Stimulated activated CD4-positive, alpha-beta T cell treated with anti-CD3 and anti-CD28 coated beads, TNF-alpha, amount 100 ng/mL, for 24 hours (primary cell): ENCODE measurements around the gene SHH.
"Not testable (repeated sequence)": the region's sequence is repeated elsewhere in the genome, so short reads cannot be mapped to it uniquely, and the experiment has no call there.

Experiments used
- DNase-seq, 3 experiments: peaks; one replicate each; pipeline ENCODE4 v3.0.0-alpha.2; 2020; ENCODE audit warnings: low read depth in 3 of 3

Gene SHH

DNA sequence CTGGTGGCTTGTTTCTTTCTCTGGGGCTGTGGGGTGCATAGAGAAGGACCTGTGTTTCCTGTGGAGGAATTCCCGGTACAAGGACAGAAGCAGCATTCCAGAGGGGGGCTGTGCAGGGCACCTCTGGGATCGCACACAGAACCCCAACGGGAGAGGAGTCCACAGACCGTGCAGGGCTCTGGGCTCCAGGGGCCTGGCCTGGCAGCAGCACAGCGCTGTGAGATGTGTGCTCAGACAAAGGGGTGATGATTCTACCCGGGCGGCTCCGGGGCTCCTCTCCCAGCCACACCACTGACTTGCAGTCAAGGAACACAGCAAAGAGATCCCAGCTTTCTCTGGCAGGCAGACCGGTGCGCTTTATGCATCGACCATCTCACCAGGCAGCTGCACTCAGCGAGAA, 6.9 kb upstream of the SHH start:
- DNase-seq = no peak

DNA sequence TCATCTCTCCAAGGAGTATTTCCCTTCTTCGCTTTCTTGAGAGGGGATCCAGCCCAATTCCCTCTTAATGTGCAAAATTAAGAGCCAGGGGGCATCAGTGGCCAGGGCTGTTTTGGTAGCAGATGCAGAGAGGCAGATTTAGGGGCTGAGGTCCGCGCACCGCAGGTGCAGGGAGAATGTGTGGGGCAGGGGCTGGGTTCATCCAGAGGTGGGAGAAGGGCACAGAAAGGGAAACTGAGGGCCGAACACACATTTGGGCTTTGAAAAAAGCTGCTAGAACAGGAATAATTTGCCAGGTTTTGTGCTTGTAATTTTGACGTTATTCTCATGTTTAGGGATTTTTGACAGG, 6.5 kb upstream of the SHH start:
- DNase-seq = no peak

DNA sequence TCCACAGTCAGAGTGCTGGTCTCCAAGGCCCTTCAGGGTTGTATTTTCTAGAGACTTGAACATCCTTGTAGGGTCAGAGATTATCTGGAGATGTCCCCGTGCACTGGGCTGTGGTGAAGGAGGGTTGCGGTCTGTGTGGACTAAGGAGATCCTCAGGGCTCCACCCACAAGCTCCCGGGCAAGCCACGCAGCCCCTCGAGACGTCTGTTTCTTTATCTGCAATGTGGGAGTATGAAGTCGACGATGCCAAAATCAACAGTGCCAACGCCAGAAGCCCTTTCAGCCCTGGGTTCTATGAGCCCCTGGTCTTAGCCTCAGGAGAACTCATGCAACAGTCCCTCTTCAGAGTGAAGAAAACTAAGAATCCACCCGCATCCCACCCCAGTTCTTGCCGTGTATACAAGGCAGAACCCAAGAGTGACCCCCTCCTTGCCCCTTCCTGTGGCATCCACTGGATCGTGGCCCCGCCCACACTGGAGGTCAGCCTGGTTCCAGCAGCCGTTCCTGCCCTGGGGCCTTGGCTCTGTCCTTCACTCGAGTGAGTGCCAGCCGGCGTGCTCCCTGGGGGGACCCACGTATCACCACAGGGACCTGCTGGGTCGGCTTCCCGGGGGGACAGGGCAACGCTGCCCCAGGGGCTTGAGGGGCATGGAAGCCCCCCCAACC, 6.0 kb upstream of the SHH start:
- DNase-seq = no peak

DNA sequence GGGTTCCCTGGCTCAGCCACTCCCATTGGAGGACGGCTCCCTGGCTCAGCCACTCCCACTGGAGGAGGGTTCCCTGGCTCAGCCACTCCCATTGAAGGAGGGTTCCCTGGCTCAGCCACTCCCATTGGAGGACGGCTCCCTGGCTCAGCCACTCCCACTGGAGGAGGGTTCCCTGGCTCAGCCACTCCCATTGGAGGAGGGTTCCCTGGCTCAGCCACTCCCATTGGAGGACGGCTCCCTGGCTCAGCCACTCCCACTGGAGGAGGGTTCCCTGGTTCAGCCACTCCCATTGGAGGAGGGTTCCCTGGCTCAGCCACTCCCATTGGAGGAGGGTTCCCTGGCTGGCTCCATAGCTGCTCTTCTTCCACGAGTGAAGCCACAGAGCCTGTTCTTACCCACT, 5.3 kb upstream of the SHH start:
- not testable (repeated sequence) for DNase-seq

DNA sequence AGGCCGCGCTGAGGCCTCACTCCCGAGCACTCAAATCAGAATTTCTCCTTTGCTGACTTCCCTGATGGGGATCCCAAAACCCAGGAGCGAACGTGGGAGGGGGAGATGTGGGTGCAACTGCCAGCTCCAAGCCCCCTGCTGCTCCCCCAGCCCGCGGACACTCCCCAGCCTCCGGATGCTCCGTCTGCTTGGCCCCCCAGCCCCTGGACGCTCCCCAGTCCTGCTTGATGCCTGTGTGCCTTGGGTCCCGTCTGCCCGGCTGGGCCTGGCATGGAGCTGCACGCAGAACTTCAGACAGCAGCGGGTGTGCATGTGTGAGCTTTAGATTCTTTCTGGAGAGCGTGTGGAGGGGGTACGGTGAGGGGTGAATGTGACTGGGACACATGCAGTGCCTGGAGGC, 4.7 kb upstream of the SHH start:
- DNase-seq = no peak

DNA sequence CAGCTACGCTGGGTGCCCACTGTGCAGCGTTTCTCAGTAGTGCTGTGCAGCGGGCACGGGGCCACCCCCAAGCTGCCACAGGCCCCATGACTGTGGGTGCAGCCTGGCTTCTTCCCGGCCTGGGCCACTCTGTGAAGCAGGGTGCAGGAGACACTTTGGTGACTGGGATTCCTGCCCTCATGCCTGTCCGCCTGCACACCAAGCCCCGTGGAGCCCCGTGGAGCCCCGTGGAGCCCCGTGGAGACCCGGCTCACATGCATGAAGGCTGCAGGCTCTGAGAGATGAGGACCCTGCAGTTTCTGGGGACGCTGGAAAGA, 3.9 kb upstream of the SHH start:
- DNase-seq = no peak

DNA sequence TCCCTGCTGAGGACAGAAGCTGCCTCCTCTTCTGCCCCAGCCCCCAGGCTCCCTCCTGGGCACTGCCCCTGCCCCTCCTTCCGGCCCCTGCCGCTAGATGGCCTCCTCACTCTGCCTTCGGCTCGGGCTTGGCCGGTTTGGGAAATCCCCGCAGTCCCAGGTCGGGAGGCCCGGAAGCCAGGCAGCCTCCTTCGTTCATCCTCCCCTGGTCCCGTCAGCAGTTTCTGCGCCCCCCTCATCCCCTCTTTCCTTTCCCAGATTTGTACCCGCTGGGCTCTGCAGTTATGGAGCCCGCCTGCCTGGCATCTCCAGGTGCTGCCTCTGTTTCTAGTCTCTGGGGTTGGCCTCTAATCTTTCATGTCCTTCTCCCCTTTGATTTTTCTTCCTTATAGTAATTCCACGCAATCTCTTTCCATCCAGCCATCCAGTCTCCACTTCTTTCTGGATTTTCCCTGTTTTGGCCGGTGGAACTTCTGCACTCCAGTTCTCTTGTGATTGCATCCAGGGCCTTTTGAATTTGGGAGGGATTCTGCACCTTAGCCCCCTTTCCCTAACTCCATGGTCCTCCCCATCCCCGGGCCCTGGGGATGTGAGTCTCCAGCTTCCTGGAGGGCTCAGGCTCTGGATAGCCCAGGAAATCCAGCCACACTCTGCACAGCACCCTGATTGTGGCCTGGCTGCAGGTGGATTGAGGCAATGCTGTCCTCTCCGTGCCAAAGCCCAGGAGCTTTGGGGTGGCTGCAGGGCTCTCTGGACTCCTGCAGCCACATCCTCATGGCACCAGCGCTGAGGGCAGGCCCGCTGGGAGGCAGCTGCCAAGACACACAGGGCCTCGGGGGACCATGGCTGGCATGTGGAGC, 3.3 kb upstream of the SHH start:
- DNase-seq = peak; percentile 29 to 78 (median 55)

DNA sequence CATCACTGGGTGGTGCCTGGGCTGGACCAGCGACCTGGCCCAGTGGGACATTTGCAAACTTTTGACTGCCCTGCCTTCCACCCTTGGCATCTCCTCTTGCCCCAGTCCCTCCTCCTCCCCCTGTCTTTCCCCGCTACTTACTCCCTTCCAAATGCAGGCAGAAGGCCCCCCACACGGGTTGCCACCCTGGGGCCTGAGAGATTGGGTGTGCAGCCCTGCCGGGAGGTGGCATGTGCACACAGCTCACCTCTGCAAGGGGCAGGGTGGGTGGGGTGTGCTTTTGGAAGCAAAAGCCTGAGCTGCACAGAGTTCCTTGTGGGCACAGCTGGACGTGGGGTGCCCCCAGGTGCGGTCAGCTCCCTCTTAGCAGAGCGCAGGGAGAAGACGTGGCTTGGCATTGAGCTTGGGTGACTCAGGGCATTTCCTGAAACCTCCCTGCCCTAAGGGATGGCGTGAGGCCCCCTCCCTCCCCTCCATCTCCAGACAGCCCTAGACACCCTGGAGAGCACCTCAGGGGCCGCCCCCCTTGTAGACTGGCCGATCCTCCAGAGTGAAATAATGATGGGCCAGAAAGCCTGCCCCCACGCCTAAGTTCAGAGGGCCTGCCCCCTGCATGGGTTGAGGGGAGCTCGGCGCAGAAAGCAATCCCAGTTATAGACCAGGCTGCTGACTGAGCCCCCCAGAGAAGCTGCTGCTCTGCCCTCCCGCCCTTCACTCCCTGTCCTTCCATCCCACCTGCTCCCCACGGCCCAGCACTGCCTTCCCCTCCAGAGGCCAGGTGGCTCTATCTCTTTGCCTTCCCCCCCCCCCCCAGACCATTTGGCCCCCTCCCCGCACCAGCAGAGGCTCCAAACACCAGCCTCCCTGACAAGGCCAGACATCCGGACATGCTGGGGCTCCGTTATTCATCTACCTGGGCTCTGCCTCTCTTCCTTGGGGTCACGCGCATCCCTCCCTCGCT, 2.3 kb upstream of the SHH start:
- DNase-seq = no peak

DNA sequence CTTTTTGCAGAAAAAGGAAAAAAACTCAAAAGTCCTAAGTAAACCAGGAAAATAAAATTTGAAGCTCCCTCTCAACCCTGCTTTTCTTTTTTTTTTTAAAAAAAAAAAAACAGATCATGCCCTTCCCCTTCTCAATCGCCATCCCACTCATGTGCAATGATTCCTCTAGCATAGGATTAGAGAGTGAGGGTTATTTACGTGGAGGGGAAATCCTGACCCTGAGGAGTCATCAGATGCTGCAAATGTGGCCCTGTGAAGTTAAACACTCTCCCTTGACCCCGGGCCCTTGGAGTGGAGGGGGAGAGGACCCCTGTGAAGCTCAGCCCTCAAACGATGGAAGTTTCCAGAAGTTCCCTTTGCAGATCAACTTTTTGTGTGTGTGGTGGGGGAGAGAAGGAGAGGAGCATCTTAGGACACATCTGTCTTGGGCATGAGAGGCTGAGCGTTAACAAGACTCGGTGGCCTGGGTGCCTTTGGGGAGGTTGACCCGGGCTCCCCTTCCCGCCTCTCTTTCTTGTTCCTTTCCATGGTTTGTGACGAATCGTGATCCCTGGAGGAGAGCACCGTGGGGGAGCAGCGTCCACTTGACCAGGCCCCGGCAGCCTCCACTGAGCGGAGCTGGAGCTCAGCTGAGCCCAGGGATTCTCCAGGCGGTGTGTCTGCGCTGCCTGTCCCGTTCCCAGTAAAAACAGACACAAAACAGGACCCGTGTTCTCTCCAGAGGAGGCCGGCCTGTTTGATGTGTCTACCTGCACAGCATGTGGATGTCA, 1.5 kb upstream of the SHH start:
- no peak for DNase-seq

DNA sequence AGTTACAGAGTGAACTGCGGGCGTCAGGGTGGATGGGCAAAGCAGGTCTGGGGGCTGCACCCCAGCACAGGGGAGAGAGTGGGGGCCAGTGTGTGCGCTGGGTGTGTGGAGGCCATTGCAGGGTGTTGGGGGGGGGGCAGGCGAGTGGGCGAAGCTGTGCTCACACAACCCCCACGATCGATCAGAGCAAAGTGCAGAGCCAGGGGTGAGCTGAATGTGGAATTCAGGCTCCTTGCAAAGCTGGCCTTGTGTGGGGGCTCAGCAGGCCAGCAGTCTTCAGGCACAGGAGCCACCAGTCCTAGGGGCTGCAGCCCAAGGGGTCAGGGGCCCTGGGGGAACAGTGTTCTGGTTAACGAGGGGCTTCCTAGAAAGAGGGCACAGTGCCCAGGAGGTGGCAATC, 862 bp upstream of the SHH start:
- DNase-seq = no peak

DNA sequence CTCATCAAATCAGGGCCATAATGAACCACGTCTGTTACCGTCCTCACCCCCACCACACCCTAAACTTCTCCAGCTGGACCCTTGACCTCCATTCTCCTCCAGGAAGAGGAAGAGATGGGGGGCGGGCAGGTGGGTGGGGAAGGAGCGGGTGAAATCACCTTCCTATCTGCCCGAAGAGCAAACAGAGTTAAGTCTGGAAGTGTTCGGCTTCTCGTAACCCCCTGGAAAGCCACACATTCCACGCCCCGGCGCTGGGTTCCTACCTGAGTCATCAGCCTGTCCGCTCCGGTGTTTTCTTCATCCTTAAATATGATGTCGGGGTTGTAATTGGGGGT, 736 bp downstream of the SHH start:
- DNase-seq = no peak

DNA sequence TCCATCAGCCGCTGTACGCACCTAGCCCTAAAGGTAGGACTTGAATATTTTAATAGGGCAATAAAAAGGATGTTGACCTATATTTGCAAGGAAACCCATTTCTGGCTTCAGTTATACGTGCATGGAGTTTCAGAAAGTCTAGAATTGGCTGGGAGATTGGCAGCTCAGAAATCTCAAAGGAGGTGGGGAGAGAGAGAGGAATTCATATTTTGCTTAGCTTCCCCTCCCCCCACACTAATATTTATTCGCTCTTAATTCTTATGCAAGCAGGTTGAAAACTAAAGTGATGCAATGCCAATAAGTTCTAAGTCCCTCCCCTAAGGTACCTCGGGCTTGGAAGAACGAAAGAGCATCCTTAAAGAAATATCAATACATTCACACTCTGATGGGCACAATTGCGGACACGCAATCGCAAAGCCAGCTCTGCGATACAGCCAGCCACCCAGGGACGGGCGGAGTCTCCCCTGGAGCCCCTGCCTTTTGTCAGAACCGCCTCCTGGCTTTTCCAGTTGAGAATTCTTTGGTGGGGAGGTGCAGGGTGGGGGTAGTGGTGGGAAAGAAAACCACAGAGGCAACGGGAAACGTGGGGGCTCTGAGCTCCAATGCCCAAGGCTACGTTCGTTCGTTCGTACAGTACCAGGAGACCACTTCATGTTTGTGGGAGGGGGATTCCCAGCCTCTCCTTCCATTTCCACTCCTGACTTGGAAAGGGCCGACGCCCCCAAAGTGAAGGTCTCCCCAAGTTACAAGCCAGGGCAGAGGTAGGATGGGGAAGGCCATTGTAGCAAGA, 1.3 kb downstream of the SHH start:
- no peak for DNase-seq

DNA sequence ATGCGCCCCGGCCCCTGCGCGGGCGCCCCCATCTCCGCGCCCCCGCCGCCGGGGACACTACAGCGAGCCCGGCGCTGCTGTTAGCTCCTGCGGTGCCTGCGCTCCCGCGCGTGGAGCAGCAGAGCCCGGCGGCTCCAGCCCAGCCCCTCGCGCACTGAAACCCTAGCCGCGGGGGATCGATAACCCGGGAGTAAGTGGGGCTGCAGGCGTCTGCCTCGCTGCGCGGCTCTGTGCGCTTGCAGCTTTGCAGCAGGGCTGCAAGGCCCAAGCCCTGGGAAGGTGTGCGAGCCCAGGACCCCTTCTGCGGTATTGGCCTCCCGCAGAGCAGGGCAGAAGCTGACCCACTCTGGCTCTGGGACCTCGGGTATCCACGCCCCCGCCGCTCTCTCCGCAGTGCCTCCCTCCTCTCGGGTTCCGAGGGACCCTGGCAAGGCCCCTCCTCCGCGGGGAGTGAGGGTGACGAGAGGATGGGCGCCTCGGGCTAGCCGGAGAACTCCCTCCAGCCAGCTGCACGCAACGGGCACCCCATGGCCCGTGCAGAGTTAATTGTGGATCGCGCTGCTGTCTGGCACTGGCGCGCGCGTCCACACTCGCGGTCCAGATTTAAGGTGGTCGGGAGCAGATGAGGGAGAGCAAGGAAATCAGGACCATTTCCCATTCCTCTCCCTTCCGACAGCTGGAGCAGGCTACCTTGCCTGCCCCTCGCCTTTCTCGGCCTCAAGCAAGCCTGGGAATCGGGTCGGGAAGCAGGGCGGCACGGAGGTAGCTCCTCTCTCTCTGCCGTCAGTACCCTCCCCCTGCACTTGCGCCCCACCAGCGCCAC, 2.1 kb downstream of the SHH start:
- DNase-seq = no peak

DNA sequence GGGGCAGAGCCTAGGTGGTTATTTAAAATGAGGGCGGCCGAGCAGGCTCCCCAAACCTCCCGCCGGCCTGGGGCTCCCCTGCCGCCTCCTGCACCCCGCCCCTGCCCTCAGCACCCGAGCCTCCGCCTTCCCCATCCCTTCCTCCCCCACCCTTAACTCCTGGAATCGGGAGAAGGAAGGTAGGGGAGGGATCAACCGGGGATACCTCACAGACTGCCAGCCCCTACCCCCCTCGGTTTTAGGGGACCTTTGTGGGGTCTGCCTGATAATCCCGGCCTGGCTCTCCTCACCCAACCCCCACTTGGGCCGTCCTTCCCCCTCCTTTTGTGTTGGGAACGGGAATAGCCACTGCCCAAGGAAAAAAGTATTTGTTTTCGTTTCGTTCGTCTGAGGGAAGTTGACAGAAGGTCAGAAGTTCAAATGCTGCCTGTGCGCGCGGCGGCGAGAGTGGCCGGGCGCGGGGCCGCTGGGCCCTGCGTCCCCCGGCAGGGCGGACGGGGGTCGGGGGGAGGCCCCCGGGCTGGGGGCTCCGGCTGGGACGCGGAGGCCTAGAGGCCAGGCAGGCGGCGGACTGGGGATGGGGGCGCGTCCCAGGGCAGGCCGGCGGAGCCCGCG, 2.8 kb downstream of the SHH start:
- DNase-seq = no peak

DNA sequence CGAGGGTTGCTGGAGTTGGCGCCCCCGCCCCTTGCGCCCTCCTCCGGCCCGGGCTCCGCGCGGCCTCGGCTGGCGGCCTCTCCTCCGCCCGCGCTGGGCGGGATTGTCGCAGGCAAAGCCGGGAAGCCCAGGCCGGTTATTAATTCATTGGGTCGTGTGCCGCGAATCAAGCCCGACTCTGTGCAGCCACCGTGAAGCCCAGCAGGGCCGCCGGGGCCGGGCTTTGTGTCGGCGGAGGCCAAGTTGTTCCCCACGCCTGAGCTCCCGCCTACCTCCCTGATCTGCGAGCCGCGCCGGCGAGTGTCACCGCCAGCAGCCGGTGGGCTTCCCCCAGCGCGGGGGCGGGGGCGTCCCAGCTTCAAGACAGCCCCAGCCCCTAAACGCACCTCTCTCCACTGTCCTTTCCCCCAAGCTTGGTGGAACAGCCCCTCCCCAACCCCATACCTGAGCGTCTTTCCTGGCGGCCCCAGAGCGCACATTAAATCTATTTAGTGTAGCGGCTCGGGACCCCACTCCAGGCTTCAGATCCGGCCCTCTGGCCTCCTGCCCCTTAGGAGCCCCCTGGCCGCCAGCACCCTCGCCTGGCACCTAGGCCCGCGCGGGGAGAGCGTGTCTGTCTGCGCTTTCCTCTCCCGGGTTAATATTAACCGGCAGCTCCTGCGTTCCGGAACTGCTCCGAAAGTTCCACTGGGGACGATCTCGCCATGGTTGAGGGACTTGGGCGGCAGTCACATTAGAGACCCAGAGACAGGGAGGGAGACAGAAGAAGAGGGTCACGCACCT, 3.5 kb downstream of the SHH start:
- no peak for DNase-seq

DNA sequence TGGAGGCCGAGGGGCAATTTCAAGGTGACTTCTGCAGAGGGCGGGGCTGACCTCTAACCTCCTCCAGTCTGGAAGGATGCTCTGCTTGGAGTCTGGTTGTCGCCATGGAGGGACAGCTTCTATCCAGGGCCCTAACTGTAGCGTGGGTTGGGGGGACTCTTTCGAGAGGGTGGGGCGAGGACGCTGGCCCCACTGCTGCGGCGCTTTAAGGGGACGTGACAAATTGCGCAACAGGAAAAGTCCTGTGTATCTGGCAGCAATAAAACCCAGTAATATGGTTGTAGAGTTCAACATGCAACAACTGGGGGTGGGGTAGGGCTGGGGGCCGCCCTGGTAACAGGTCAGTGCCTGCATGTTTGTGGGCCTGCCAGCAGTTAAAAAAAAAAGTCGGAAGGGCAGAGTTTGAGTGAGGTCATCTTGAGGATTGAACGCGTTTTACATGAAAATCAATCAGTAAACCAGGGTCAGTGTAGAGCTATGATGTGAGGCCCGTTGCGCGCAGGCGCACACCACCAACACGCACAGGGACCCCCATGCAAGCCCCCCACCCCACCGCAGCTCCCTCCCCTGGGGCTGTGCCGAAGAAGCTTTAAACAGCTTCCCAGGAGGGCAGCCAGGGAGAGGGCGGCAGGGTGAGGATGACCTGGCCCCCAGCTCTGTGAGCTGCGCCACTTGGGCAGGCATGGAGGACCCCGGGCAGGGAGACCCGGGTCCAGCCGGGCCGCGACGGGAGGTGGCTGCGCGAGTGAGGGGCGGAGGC, 4.3 kb downstream of the SHH start:
- DNase-seq = no peak

DNA sequence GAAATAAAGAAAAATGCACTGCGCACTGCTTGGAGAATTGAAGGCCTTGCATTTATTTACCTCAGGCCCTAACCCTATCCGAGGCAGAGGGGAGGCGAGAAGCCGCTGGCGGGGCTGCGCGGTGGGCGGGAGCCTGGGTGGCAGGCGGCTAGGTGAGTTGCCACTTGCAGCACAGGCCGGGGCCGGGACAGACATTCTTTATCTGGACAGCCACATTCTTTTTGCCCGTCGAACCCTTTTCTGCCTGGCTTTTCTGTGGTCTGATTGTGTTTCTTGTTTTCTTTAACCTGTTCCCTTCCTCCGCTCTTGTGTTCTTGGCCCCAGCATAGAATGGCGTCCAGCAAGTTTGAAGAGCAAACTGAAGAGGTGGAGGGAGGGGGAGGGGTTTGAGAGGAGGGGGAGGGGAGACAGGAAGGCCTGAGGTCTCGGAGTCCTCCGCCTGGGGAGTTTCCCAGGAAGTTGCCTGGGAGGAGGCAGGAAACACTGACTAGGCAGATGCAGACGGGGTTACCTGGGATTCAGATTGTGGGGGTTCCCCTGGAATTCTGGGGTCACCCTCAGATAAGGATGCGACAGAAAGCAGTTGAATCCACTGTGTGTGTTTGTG, 5.1 kb downstream of the SHH start:
- no peak for DNase-seq
